ENCODE results near the gene CHTOP.
"Not testable (repeated sequence)": the region's sequence is repeated elsewhere in the genome, so short reads cannot be mapped to it uniquely, and the experiment has no call there.

- TF ChIP-seq CTCF (conservative IDR thresholded peaks at IDR 0.05; ENCODE audit: low read depth in 2 of 2); REST (IDR thresholded peaks at IDR 0.05; ENCODE audit: unreplicated experiment); POLR2AphosphoS5 (IDR thresholded peaks at IDR 0.05; ENCODE audit: low read depth); NANOG (IDR thresholded peaks at IDR 0.05; ENCODE audit: borderline replicate concordance); EZH2 (IDR thresholded peaks at IDR 0.05; ENCODE audit: low read depth, unreplicated experiment); EZH2phosphoT487 (IDR thresholded peaks at IDR 0.05; ENCODE audit: unreplicated experiment); STAT1 (IDR thresholded peaks at IDR 0.05; ENCODE audit: unreplicated experiment); ZNF331 (CRISPR knock-in tag; IDR thresholded peaks at IDR 0.05; ENCODE audit: low read depth): not testable (repeated sequence)
These were observed 6.3 kb downstream of the CHTOP start for GRCh38 chr1:153640213-153640612.
